HL-60/S4 (cell line): ENCODE measurements around the gene CEP112.

Source experiments
- in situ Hi-C: fragments of 300-500 bp; cut with MboI; formaldehyde crosslinking; loops from 2 replicates; pipeline ENCODE4 v1.14.3; 2022; ENCODE audit warnings: low sequenced_read_pairs

The CEP112 gene

GRCh38 chr17:65627891-65628643, 563.9 kb downstream of the CEP112 start:
- in situ Hi-C loops = no loop called here

GRCh38 chr17:65627108-65627507, 564.8 kb downstream of the CEP112 start:
- in situ Hi-C loops = no loop called here

- in situ Hi-C loops = no loop called here
Measured at GRCh38 chr17:65626451-65626850, 565.5 kb downstream of the CEP112 start.

GRCh38 chr17:65618516-65618915, 573.4 kb downstream of the CEP112 start:
- in situ Hi-C loops = no loop called here

GRCh38 chr17:65617496-65617895, 574.4 kb downstream of the CEP112 start:
- in situ Hi-C loops = no loop called here

- in situ Hi-C loops = no loop called here
Measured at GRCh38 chr17:65609749-65610148, 582.2 kb downstream of the CEP112 start.

GRCh38 chr17:65609286-65609685, 582.6 kb downstream of the CEP112 start:
- in situ Hi-C loops = no loop called here

GRCh38 chr17:65604070-65604469, 587.9 kb downstream of the CEP112 start:
- in situ Hi-C loops = no loop called here

- in situ Hi-C loops = no loop called here
Measured at GRCh38 chr17:65601881-65602280, 590.1 kb downstream of the CEP112 start.

- in situ Hi-C loops = no loop called here
Measured at GRCh38 chr17:65601145-65601544, 590.8 kb downstream of the CEP112 start.

- in situ Hi-C loops = no loop called here
Measured at GRCh38 chr17:65600518-65600917, 591.4 kb downstream of the CEP112 start.

GRCh38 chr17:65599650-65600049, 592.3 kb downstream of the CEP112 start:
- in situ Hi-C loops = no loop called here

- in situ Hi-C loops = no loop called here
Measured at GRCh38 chr17:65598746-65599145, 593.2 kb downstream of the CEP112 start.

- in situ Hi-C loops = no loop called here
Measured at GRCh38 chr17:65595071-65595656, 596.8 kb downstream of the CEP112 start.

- in situ Hi-C loops = no loop called here
Measured at GRCh38 chr17:65593855-65594845, 597.8 kb downstream of the CEP112 start.

- in situ Hi-C loops = no loop called here
Measured at GRCh38 chr17:65593092-65593854, 598.7 kb downstream of the CEP112 start.

- in situ Hi-C loops = no loop called here
Measured at GRCh38 chr17:65592125-65592965, 599.6 kb downstream of the CEP112 start.

- in situ Hi-C loops = no loop called here
Measured at GRCh38 chr17:65589321-65589720, 602.6 kb downstream of the CEP112 start.

- in situ Hi-C loops = no loop called here
Measured at GRCh38 chr17:65588181-65588808, 603.6 kb downstream of the CEP112 start.
